H9 (cell line): ENCODE data around the gene EDIL3. TPM values are rescaled to one million over a fixed set of nuclear protein-coding genes. Genes with fewer than 3 reads are reported as not detected.

Experiments used
- DNase-seq: peaks from one replicate; pipeline ENCODE4 v3.0.0-alpha.2; 2017
- H2AFZ ChIP-seq: one replicate; pipeline ENCODE4 v1.6.1; 2013; ENCODE audit warnings: mild to moderate bottlenecking, low read length, control low read depth, moderate library complexity
- H2AK5ac ChIP-seq: 2 replicates; pipeline ENCODE4 v1.6.1; 2013; ENCODE audit warnings: low read length, control low read depth, mixed read lengths; ENCODE audit not compliant: insufficient read length
- H2BK120ac ChIP-seq: one replicate; pipeline ENCODE4 v1.6.1; 2013; ENCODE audit warnings: low read depth, mild to moderate bottlenecking, low read length, control low read depth, inconsistent platforms; ENCODE audit not compliant: poor library complexity, severe bottlenecking
- H2BK12ac ChIP-seq: 2 replicates; pipeline ENCODE4 v1.6.1; 2013; ENCODE audit warnings: low read length, control low read depth, mixed read lengths, low read depth; ENCODE audit not compliant: insufficient read length
- H2BK15ac ChIP-seq: 2 replicates; pipeline ENCODE4 v1.6.1; 2013; ENCODE audit warnings: low read depth, low read length, control low read depth
- H2BK20ac ChIP-seq: one replicate; pipeline ENCODE4 v1.6.1; 2013; ENCODE audit warnings: low read depth, mild to moderate bottlenecking, low read length, control low read depth, inconsistent platforms; ENCODE audit not compliant: poor library complexity, severe bottlenecking
- H2BK5ac ChIP-seq: 2 replicates; pipeline ENCODE4 v1.6.1; 2013; ENCODE audit warnings: low read length, control low read depth, mixed read lengths; ENCODE audit not compliant: insufficient read length
- H3K14ac ChIP-seq: 2 replicates; pipeline ENCODE4 v1.6.1; 2013; ENCODE audit warnings: low read length, control low read depth; ENCODE audit not compliant: insufficient read depth
- H3K18ac ChIP-seq: 2 replicates; pipeline ENCODE4 v1.6.1; 2013; ENCODE audit warnings: low read depth, mild to moderate bottlenecking, mixed read lengths, low read length, control low read depth; ENCODE audit not compliant: insufficient read length
- H3K23ac ChIP-seq: 2 replicates; pipeline ENCODE4 v1.6.1; 2013; ENCODE audit warnings: low read length, control low read depth, mixed read lengths, low read depth; ENCODE audit not compliant: insufficient read length
- H3K23me2 ChIP-seq: 2 replicates; pipeline ENCODE4 v1.6.1; 2013; ENCODE audit warnings: low read depth, mild to moderate bottlenecking, mixed read lengths, low read length, control low read depth; ENCODE audit not compliant: insufficient read length, poor library complexity, severe bottlenecking
- H3K27ac ChIP-seq: 2 replicates; pipeline ENCODE4 v1.5.1; 2013; ENCODE audit warnings: low read length, control low read depth, mixed read lengths, low read depth; ENCODE audit not compliant: insufficient read length
- H3K27me3 ChIP-seq: 2 replicates; pipeline ENCODE4 v1.6.1; 2013; ENCODE audit warnings: low read length, control low read depth, inconsistent platforms; ENCODE audit not compliant: insufficient read depth
- H3K4ac ChIP-seq: 2 replicates; pipeline ENCODE4 v1.6.1; 2013; ENCODE audit warnings: low read depth, mild to moderate bottlenecking, control low read depth, inconsistent platforms, low read length, moderate library complexity
- H3K4me1 ChIP-seq: 2 replicates; pipeline ENCODE4 v1.6.1; 2013; ENCODE audit warnings: low read length, control low read depth, inconsistent platforms; ENCODE audit not compliant: insufficient read depth
- H3K4me2 ChIP-seq: 2 replicates; pipeline ENCODE4 v1.6.1; 2013; ENCODE audit warnings: low read length, control low read depth, mixed read lengths; ENCODE audit not compliant: insufficient read length, insufficient read depth
- H3K56ac ChIP-seq: 2 replicates; pipeline ENCODE4 v1.6.1; 2013; ENCODE audit warnings: low read depth, mild to moderate bottlenecking, mixed read lengths, low read length, control low read depth; ENCODE audit not compliant: insufficient read length
- H3K79me1 ChIP-seq: 2 replicates; pipeline ENCODE4 v1.6.1; 2013; ENCODE audit warnings: low read depth, mild to moderate bottlenecking, moderate library complexity, low read length, control low read depth, inconsistent platforms; ENCODE audit not compliant: insufficient read depth, poor library complexity, severe bottlenecking
- H3K79me2 ChIP-seq: 2 replicates; pipeline ENCODE4 v1.6.1; 2013; ENCODE audit warnings: low read length, control low read depth, inconsistent platforms; ENCODE audit not compliant: insufficient read depth
- H3K9ac ChIP-seq: 2 replicates; pipeline ENCODE4 v1.6.1; 2013; ENCODE audit warnings: low read length, control low read depth, mixed read lengths; ENCODE audit not compliant: insufficient read length; ENCODE audit errors: extremely low read depth
- H3K9me3 ChIP-seq: one replicate; pipeline ENCODE4 v1.6.1; 2013; ENCODE audit warnings: low read depth, low read length, inconsistent platforms; ENCODE audit not compliant: control insufficient read depth
- H3T11ph ChIP-seq: one replicate; pipeline ENCODE4 v1.6.1; 2013; ENCODE audit warnings: mild to moderate bottlenecking, low read length, control low read depth, inconsistent platforms
- H4K20me1 ChIP-seq: one replicate; pipeline ENCODE4 v1.6.1; 2013; ENCODE audit not compliant: control insufficient read depth, insufficient read length, insufficient read depth
- H4K5ac ChIP-seq: 2 replicates; pipeline ENCODE4 v1.6.1; 2013; ENCODE audit warnings: low read depth, mild to moderate bottlenecking, mixed read lengths, low read length, control low read depth; ENCODE audit not compliant: insufficient read length
- H4K8ac ChIP-seq: replicated peaks from 2 replicates; pipeline ENCODE4 v1.6.1; 2013; ENCODE audit warnings: low read length, control low read depth, mixed read lengths, low read depth; ENCODE audit not compliant: insufficient read length
- H4K91ac ChIP-seq: 2 replicates; pipeline ENCODE4 v1.6.1; 2013; ENCODE audit warnings: low read depth, mild to moderate bottlenecking, moderate library complexity, mixed read lengths, low read length, control low read depth; ENCODE audit not compliant: insufficient read length
- H3K27ac Mint-ChIP-seq, 3 experiments: 2 replicates in 2 of 3; 3 replicates in 1 of 3; pipeline ENCODE4 v1.8.0; 2020 to 2021; ENCODE audit warnings: mixed read lengths in 3 of 3, mild to moderate bottlenecking in 1 of 3, moderate library complexity in 1 of 3
- H3K27me3 Mint-ChIP-seq: 2 replicates; pipeline ENCODE4 v1.8.0; 2021; ENCODE audit warnings: low read depth, mild to moderate bottlenecking, moderate library complexity, mixed read lengths
- H3K36me3 Mint-ChIP-seq, 3 experiments: 2 replicates in 2 of 3; 3 replicates in 1 of 3; pipeline ENCODE4 v1.8.0; 2020 to 2021; ENCODE audit warnings: low read depth in 3 of 3, mixed read lengths in 3 of 3; ENCODE audit not compliant: insufficient read depth in 1 of 3
- H3K4me1 Mint-ChIP-seq, 2 experiments: 2 replicates each; pipeline ENCODE4 v1.8.0; 2020; ENCODE audit warnings: mixed read lengths in 2 of 2
- H3K4me3 Mint-ChIP-seq, 2 experiments: 2 replicates in 1 of 2; 3 replicates in 1 of 2; pipeline ENCODE4 v1.8.0; 2020 to 2021; ENCODE audit warnings: mild to moderate bottlenecking in 2 of 2, mixed read lengths in 2 of 2, moderate library complexity in 1 of 2
- H3K9me3 Mint-ChIP-seq, 2 experiments: 2 replicates in 1 of 2; 3 replicates in 1 of 2; pipeline ENCODE4 v1.8.0; 2020; ENCODE audit warnings: mild to moderate bottlenecking in 2 of 2, mixed read lengths in 2 of 2, moderate library complexity in 1 of 2
- CTCF ChIP-seq: fragments of 200-600 bp; sonication (generic); conservative IDR thresholded peaks from 3 replicates; pipeline ENCODE4 v1.8.0; 2021; ENCODE audit warnings: antibody characterized with exemption, mild to moderate bottlenecking
- WGBS: extraction: QIAGEN DNeasy Blood & Tissue Kit; methylation state at CpG from one replicate; pipeline ENCODE4 v1.1.7; 2013; ENCODE audit warnings: missing lambda C conversion rate, low lambda C conversion rate, mixed read lengths; ENCODE audit not compliant: insufficient read length; ENCODE audit errors: extremely low coverage; 5-methylcytosine and 5-hydroxymethylcytosine counted together
- total RNA-seq: library from RNA; stranded (reverse); gene quantifications from 2 replicates; pipeline ENCODE4 v1.2.1, GENCODE V29; 2021

EDIL3 gene
- total RNA-seq, 1 experiment from 2014 or later = 61.9 TPM

- Histone ChIP-seq H3K56ac (no peak overlapping the region), H3T11ph (no peak overlapping the region), H2BK20ac (no peak overlapping the region), H3K4me1 (no peaks in the 10 kb centered on the region), H3K79me1 (no peaks in the 10 kb centered on the region), H2BK5ac (no peak overlapping the region), H3K9me3 (no peaks in the 10 kb centered on the region), H2BK15ac (no peak overlapping the region), H4K5ac (no peak overlapping the region), H2BK120ac (no peak overlapping the region), H3K9ac (no peak overlapping the region), H3K23ac (no peak overlapping the region), H3K4ac (no peak overlapping the region), H3K4me2 (no peak overlapping the region), H3K27me3 (no peaks in the 10 kb centered on the region), H3K79me2 (no peaks in the 10 kb centered on the region), H2AK5ac (no peak overlapping the region), H4K91ac (no peak overlapping the region), H3K14ac (no peak overlapping the region), H2AFZ (no peak overlapping the region), H3K27ac (no peak overlapping the region), H3K18ac (no peak overlapping the region), H4K20me1 (no peaks in the 10 kb centered on the region), H4K8ac (no peak overlapping the region), H2BK12ac (no peak overlapping the region), H3K23me2 (no peaks in the 10 kb centered on the region)
- Mint-ChIP-seq H3K4me3 (no peak overlapping the region), H3K27me3 (no peaks in the 10 kb centered on the region), H3K4me1 (0 out of 4 replicates have a peak, but pooled peaks cover 1 to 2% of the 10 kb centered on the region in 2 experiments), H3K36me3 (no peaks in the 10 kb centered on the region), H3K9me3 (no peaks in the 10 kb centered on the region), H3K27ac (no peak overlapping the region)
- DNase-seq = no peak
- TF ChIP-seq CTCF = no peak
- no CpG with 5 or more reads among the region's 1 CpG for WGBS
These were observed 471.1 kb downstream of the EDIL3 start for GRCh38 chr5:83913593-83913992.
